OCI-LY7 (cell line): Measurements from ENCODE around the gene CEBPZOS. TPM values are rescaled to one million over a fixed set of nuclear protein-coding genes. Genes with fewer than 3 reads are reported as not detected.

ENCODE experiments used
- BruUV-seq: library from RNA; stranded (reverse); fragments of 400-500 nt; replicated peaks from 2 replicates; lab custom pipeline; 2021; lab: Mats Ljungman, UMichigan
- CTCF ChIA-PET: fragments of 300-600 bp; sonication (Branson Sonifier 250); formaldehyde crosslinking; loops from one replicate; lab custom pipeline; 2022; ENCODE audit warnings: antibody characterized with exemption; ENCODE audit not compliant: unreplicated experiment; lab: Charles Lee
- POLR2A ChIA-PET: fragments of 300-600 bp; sonication (Branson Sonifier 250); formaldehyde crosslinking; loops from one replicate; lab custom pipeline; 2022; ENCODE audit warnings: antibody characterized with exemption; lab: Charles Lee
- DNase-seq: peaks from one replicate; pipeline ENCODE4 v3.0.0-alpha.2; 2015; ENCODE audit warnings: low spot score
- H2AFZ ChIP-seq: fragments of 200-600 bp; sonication (generic), shearing (Covaris generic); 2 replicates; pipeline ENCODE4 v1.6.1; 2014; ENCODE audit warnings: mild to moderate bottlenecking, antibody characterized with exemption, low read length, moderate library complexity
- H3K27ac ChIP-seq: fragments of 200-600 bp; sonication (generic); 2 replicates; pipeline ENCODE4 v1.5.1; 2014; ENCODE audit warnings: mixed run types, low read depth, mild to moderate bottlenecking, moderate library complexity, low read length, inconsistent platforms; ENCODE audit not compliant: poor library complexity, severe bottlenecking
- H3K36me3 ChIP-seq: fragments of 200-600 bp; sonication (generic); 2 replicates; pipeline ENCODE4 v1.6.1; 2014; ENCODE audit warnings: mild to moderate bottlenecking, antibody characterized with exemption, low read length, moderate library complexity, mixed read lengths; ENCODE audit not compliant: insufficient read depth
- H3K4me1 ChIP-seq: fragments of 200-600 bp; sonication (generic); 2 replicates; pipeline ENCODE4 v1.5.1; 2014; ENCODE audit warnings: mild to moderate bottlenecking, low read length; ENCODE audit not compliant: insufficient read depth, poor library complexity, severe bottlenecking
- H3K4me2 ChIP-seq: fragments of 200-600 bp; sonication (generic); 2 replicates; pipeline ENCODE4 v1.6.1; 2014; ENCODE audit warnings: mild to moderate bottlenecking, low read length
- H3K4me3 ChIP-seq: fragments of 200-600 bp; sonication (generic); 2 replicates; pipeline ENCODE4 v1.5.1; 2014; ENCODE audit warnings: mild to moderate bottlenecking, low read depth, low read length; ENCODE audit not compliant: poor library complexity, severe bottlenecking
- H3K79me2 ChIP-seq: fragments of 200-600 bp; sonication (generic); 2 replicates; pipeline ENCODE4 v1.6.1; 2016; ENCODE audit warnings: low read depth, mild to moderate bottlenecking, low read length, moderate library complexity, mixed read lengths; ENCODE audit not compliant: insufficient read depth
- H3K9me2 ChIP-seq: fragments of 200-600 bp; sonication (generic); 2 replicates; pipeline ENCODE4 v1.6.1; 2016; ENCODE audit warnings: mild to moderate bottlenecking, low read length, mixed read lengths; ENCODE audit not compliant: insufficient read depth
- H3K9me3 ChIP-seq: fragments of 200-600 bp; sonication (generic); 2 replicates; pipeline ENCODE4 v1.6.1; 2014; ENCODE audit warnings: mild to moderate bottlenecking, mixed run types, low read length, mixed read lengths
- H4K20me1 ChIP-seq: fragments of 200-600 bp; sonication (generic); 2 replicates; pipeline ENCODE4 v1.6.1; 2014; ENCODE audit warnings: mild to moderate bottlenecking, antibody characterized with exemption, low read length, moderate library complexity, mixed read lengths; ENCODE audit not compliant: insufficient read depth
- CTCF ChIP-seq: fragments of 200-600 bp; sonication (generic); conservative IDR thresholded peaks from 2 replicates; pipeline ENCODE4 v1.5.1; 2014; ENCODE audit warnings: mild to moderate bottlenecking, antibody characterized with exemption, low read length, moderate library complexity, mixed read lengths
- EZH2phosphoT487 ChIP-seq: fragments of 200-600 bp; sonication (generic); IDR thresholded peaks from 2 replicates; pipeline ENCODE4 v1.6.1; 2018; ENCODE audit warnings: low read depth, borderline replicate concordance, mild to moderate bottlenecking, mixed run types, antibody characterized with exemption, low read length, moderate library complexity, mixed read lengths
- intact Hi-C: fragments of 100-400 bp; cut with micrococcal nuclease; formaldehyde crosslinking; loops from one replicate; pipeline ENCODE4 v1.10.0; 2022; ENCODE audit not compliant: unreplicated experiment
- total RNA-seq, 2 experiments: library from RNA; depleted of rRNA in 1 of 2; stranded (reverse); fragments of >200 nt in 1 of 2; shearing (Covaris generic) in 1 of 2; gene quantifications; 2 replicates each; pipeline ENCODE4 v1.2.3, GENCODE V29; 2014 to 2022

Gene CEBPZOS
- total RNA-seq, 2 experiments from 2014 or later: 31.1 to 73.6 TPM

- POLR2A ChIA-PET: no interaction called here
These were observed 27.9 kb upstream of the CEBPZOS start for GRCh38 chr2:37168217-37168981.

GRCh38 chr2:37171624-37171950 lies 24.7 kb upstream of the CEBPZOS start:
- Histone ChIP-seq H3K4me1 (no peaks in the 10 kb centered on the region), H2AFZ (no peak overlapping the region), H3K4me3 (no peak overlapping the region), H3K27ac (no peak overlapping the region), H3K36me3 (no peaks in the 10 kb centered on the region), H3K4me2 (no peak overlapping the region), H3K9me2 (no peaks in the 10 kb centered on the region), H4K20me1 (no peaks in the 10 kb centered on the region), H3K9me3 (no peaks in the 10 kb centered on the region), H3K79me2 (no peaks in the 10 kb centered on the region)
- BruUV-seq: no TSS peak
- TF ChIP-seq EZH2phosphoT487: no peak
- no peak for TF ChIP-seq CTCF
- DNase-seq: no peak
- ChIA-PET POLR2A (interaction anchor here (0.7 kb wide), 2 partner anchors 141 to 697 kb away, joined by 3 read pairs; no protein-coding TSS in a partner anchor), CTCF (no interaction called here)
- intact Hi-C loops: no loop called here

More at GRCh38 chr2:37168217-37168981, 27.9 kb upstream of the CEBPZOS start:
- H3K4me3 ChIP-seq: no peak overlapping the region
- H4K20me1 ChIP-seq: no peaks in the 10 kb centered on the region
- intact Hi-C loops: loop anchor here (2.0 to 10.0 kb wide), 5 partner anchors 94 to 709 kb away; no protein-coding TSS in a partner anchor
- BruUV-seq: no TSS peak
- H3K27ac ChIP-seq: no peak overlapping the region
- H3K4me2 ChIP-seq: no peak overlapping the region
- H3K79me2 ChIP-seq: no peaks in the 10 kb centered on the region
- TF ChIP-seq EZH2phosphoT487 (no peak), CTCF (peak; percentile 94)
- no peaks in the 10 kb centered on the region for H3K9me2 ChIP-seq
- peak; percentile 60 for DNase-seq
- 0 out of 2 replicates have a peak overlapping the region, but pooled peaks have one; percentile 31 for H2AFZ ChIP-seq
- no peaks in the 10 kb centered on the region for H3K4me1 ChIP-seq
- H3K36me3 ChIP-seq: no peaks in the 10 kb centered on the region
- peaks cover 15% of the 10 kb centered on the region for H3K9me3 ChIP-seq
- CTCF ChIA-PET: no interaction called here

GRCh38 chr2:37173741-37174140 lies 22.6 kb upstream of the CEBPZOS start:
- no peaks in the 10 kb centered on the region for H4K20me1 ChIP-seq
- ChIA-PET POLR2A (no interaction called here), CTCF (no interaction called here)
- intact Hi-C loops: no loop called here
- no peaks in the 10 kb centered on the region for H3K9me3 ChIP-seq
- no peaks in the 10 kb centered on the region for H3K4me1 ChIP-seq
- no peak for DNase-seq
- no peaks in the 10 kb centered on the region for H3K9me2 ChIP-seq
- no peak overlapping the region for H3K4me3 ChIP-seq
- TF ChIP-seq EZH2phosphoT487: no peak
- TF ChIP-seq CTCF: no peak
- no TSS peak for BruUV-seq
- H3K79me2 ChIP-seq: no peaks in the 10 kb centered on the region
- H3K36me3 ChIP-seq: no peaks in the 10 kb centered on the region
- H3K4me2 ChIP-seq: no peak overlapping the region
- H3K27ac ChIP-seq: no peak overlapping the region
- no peak overlapping the region for H2AFZ ChIP-seq
